ENCODE data around the gene ABCA5.

DNA sequence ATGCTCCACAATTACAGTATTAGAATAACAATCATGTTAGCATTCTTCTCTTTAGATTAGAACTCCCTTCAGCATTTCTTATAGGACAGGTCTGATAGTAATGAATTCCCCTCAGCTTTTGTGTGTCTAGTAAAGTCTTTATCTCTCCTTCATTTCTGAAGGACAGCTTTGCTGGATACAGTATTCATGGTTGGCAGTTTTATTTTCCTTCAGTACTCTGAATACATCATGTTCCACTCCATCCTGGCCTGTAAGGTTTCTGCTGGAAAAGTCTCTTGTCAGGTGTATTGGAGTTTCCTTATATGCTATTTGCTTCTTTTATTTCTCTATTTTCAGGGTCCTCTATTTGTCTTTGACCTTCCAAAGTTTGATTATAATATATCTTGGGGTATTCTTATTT lies 94.3 kb downstream of the ABCA5 start:
- TF ChIP-seq GATA2 (CRISPR knock-in tag; IDR thresholded peaks at IDR 0.05) (no peak), RCOR1 (IDR thresholded peaks at IDR 0.05; ENCODE audit: low read length) (no peak), ELF1 (IDR thresholded peaks at IDR 0.05) (no peak), SMC3 (IDR thresholded peaks at IDR 0.05; ENCODE audit: low read depth, low read length) (no peak), GABPA (IDR thresholded peaks at IDR 0.05; ENCODE audit: low read depth) (no peak), RFX5 (IDR thresholded peaks at IDR 0.05; ENCODE audit: low read length) (no peak), SIN3A (IDR thresholded peaks at IDR 0.05; ENCODE audit: borderline replicate concordance, low read depth, low read length) (no peak), RAD21 (IDR thresholded peaks at IDR 0.05; ENCODE audit: low read length) (no peak), POLR2AphosphoS5 (IDR thresholded peaks at IDR 0.05; ENCODE audit: low read depth, low read length) (no peak), MXI1 (IDR thresholded peaks at IDR 0.05; ENCODE audit: low read depth, low read length) (no peak)
- TF ChIP-seq, protein P1, sequence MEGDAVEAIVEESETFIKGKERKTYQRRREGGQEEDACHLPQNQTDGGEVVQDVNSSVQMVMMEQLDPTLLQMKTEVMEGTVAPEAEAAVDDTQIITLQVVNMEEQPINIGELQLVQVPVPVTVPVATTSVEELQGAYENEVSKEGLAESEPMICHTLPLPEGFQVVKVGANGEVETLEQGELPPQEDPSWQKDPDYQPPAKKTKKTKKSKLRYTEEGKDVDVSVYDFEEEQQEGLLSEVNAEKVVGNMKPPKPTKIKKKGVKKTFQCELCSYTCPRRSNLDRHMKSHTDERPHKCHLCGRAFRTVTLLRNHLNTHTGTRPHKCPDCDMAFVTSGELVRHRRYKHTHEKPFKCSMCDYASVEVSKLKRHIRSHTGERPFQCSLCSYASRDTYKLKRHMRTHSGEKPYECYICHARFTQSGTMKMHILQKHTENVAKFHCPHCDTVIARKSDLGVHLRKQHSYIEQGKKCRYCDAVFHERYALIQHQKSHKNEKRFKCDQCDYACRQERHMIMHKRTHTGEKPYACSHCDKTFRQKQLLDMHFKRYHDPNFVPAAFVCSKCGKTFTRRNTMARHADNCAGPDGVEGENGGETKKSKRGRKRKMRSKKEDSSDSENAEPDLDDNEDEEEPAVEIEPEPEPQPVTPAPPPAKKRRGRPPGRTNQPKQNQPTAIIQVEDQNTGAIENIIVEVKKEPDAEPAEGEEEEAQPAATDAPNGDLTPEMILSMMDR (IDR thresholded peaks at IDR 0.05) = no peak
- TF ChIP-seq, protein P2, sequence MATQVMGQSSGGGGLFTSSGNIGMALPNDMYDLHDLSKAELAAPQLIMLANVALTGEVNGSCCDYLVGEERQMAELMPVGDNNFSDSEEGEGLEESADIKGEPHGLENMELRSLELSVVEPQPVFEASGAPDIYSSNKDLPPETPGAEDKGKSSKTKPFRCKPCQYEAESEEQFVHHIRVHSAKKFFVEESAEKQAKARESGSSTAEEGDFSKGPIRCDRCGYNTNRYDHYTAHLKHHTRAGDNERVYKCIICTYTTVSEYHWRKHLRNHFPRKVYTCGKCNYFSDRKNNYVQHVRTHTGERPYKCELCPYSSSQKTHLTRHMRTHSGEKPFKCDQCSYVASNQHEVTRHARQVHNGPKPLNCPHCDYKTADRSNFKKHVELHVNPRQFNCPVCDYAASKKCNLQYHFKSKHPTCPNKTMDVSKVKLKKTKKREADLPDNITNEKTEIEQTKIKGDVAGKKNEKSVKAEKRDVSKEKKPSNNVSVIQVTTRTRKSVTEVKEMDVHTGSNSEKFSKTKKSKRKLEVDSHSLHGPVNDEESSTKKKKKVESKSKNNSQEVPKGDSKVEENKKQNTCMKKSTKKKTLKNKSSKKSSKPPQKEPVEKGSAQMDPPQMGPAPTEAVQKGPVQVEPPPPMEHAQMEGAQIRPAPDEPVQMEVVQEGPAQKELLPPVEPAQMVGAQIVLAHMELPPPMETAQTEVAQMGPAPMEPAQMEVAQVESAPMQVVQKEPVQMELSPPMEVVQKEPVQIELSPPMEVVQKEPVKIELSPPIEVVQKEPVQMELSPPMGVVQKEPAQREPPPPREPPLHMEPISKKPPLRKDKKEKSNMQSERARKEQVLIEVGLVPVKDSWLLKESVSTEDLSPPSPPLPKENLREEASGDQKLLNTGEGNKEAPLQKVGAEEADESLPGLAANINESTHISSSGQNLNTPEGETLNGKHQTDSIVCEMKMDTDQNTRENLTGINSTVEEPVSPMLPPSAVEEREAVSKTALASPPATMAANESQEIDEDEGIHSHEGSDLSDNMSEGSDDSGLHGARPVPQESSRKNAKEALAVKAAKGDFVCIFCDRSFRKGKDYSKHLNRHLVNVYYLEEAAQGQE (IDR thresholded peaks at IDR 0.05; ENCODE audit: low read depth, low read length) = no peak

All from SK-N-SH (cell line).